GM12891 (cell line): ENCODE measurements around the gene TRIM16.
"Not testable (repeated sequence)": the region's sequence is repeated elsewhere in the genome, so short reads cannot be mapped to it uniquely, and the experiment has no call there.

Experiments
- DNase-seq: peaks from one replicate; pipeline ENCODE4 v3.0.0; 2011; ENCODE audit warnings: low spot score; ENCODE audit not compliant: insufficient read length
- FAIRE-seq: peaks from 2 replicates; lab custom pipeline; 2011; peaks lifted over from hg19 to GRCh38; lab: Jason Lieb, UNC

The TRIM16 gene

GRCh38 chr17:15619331-15620058 is 64.6 kb downstream of the TRIM16 start, which contains the start of gene FBXW10B:
FBXW10B (minus strand) TSS chr17:15619704; CDS start chr17:15619512, 192 bp downstream.
- not testable (repeated sequence) for DNase-seq, FAIRE-seq

- not testable (repeated sequence) for DNase-seq, FAIRE-seq
Measured at GRCh38 chr17:15616828-15617227, 67.3 kb downstream of the TRIM16 start.

GRCh38 chr17:15615850-15616249 is 68.3 kb downstream of the TRIM16 start:
- FAIRE-seq = not testable (repeated sequence)

GRCh38 chr17:15613111-15613510 is 71.0 kb downstream of the TRIM16 start:
- DNase-seq, FAIRE-seq: not testable (repeated sequence)

More at GRCh38 chr17:15615850-15616249, 68.3 kb downstream of the TRIM16 start:
- not testable (repeated sequence) for DNase-seq

- not testable (repeated sequence) for DNase-seq, FAIRE-seq
Measured at GRCh38 chr17:15592960-15593359, 91.2 kb downstream of the TRIM16 start.

- not testable (repeated sequence) for DNase-seq, FAIRE-seq
Measured at GRCh38 chr17:15591986-15592385, 92.1 kb downstream of the TRIM16 start.

GRCh38 chr17:15590844-15591243 is 93.3 kb downstream of the TRIM16 start:
- not testable (repeated sequence) for DNase-seq, FAIRE-seq

- not testable (repeated sequence) for DNase-seq
- peak; percentile 28 for FAIRE-seq
Measured at GRCh38 chr17:15589544-15590536, 94.3 kb downstream of the TRIM16 start.

GRCh38 chr17:15588017-15588416 is 96.1 kb downstream of the TRIM16 start:
- not testable (repeated sequence) for FAIRE-seq, DNase-seq

- DNase-seq, FAIRE-seq: not testable (repeated sequence)
Measured at GRCh38 chr17:15583313-15583712, 100.8 kb downstream of the TRIM16 start.

GRCh38 chr17:15581462-15581861 is 102.6 kb downstream of the TRIM16 start:
- not testable (repeated sequence) for FAIRE-seq, DNase-seq
